Testis (tissue), 2 donors: ENCODE results near the gene ANGPTL2.

Source experiments
- POLR2A ChIP-seq: fragments of 450-650 bp; IDR thresholded peaks from one replicate; pipeline ENCODE4 v1.6.1; 2017; ENCODE audit warnings: antibody characterized with exemption, mild to moderate bottlenecking, moderate library complexity
- TF ChIP-seq, protein P1 (sequence below), 3 experiments: fragments of 450-650 bp in 2 of 3; fragments of 200-600 bp in 1 of 3; sonication (generic) in 1 of 3; IDR thresholded peaks; one replicate each; pipeline ENCODE4 v1.5.1; 2016 to 2019; ENCODE audit warnings: antibody characterized with exemption in 3 of 3, mild to moderate bottlenecking in 2 of 3, moderate library complexity in 1 of 3

- TF ChIP-seq, protein P1, sequence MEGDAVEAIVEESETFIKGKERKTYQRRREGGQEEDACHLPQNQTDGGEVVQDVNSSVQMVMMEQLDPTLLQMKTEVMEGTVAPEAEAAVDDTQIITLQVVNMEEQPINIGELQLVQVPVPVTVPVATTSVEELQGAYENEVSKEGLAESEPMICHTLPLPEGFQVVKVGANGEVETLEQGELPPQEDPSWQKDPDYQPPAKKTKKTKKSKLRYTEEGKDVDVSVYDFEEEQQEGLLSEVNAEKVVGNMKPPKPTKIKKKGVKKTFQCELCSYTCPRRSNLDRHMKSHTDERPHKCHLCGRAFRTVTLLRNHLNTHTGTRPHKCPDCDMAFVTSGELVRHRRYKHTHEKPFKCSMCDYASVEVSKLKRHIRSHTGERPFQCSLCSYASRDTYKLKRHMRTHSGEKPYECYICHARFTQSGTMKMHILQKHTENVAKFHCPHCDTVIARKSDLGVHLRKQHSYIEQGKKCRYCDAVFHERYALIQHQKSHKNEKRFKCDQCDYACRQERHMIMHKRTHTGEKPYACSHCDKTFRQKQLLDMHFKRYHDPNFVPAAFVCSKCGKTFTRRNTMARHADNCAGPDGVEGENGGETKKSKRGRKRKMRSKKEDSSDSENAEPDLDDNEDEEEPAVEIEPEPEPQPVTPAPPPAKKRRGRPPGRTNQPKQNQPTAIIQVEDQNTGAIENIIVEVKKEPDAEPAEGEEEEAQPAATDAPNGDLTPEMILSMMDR (IDR thresholded peaks at IDR 0.05) = no peak
- TF ChIP-seq POLR2A = no peak
Observed at GRCh38 chr9:127166651-127167524, 44.5 kb upstream of the ANGPTL2 start.
